CD4-positive, alpha-beta T cell (primary cell): Measurements from ENCODE around the gene ZFP90. TPM values are rescaled to one million over a fixed set of nuclear protein-coding genes. Genes with fewer than 3 reads are reported as not detected.

Experiments
- ATAC-seq: fragments of 200-7000 bp; cut with Tn5 transposase; one replicate; pipeline ENCODE4 v1.10.0; 2022; ENCODE audit warnings: mild to moderate bottlenecking; ENCODE audit not compliant: poor library complexity
- CTCF ChIA-PET: fragments of 350-600 bp; sonication (Branson Sonifier 250); formaldehyde crosslinking; loops from one replicate; lab custom pipeline; 2021; ENCODE audit warnings: antibody characterized with exemption, inconsistent platforms; lab: Charles Lee
- POLR2A ChIA-PET: fragments of 350-600 bp; sonication (Branson Sonifier 250); formaldehyde crosslinking; loops from one replicate; lab custom pipeline; 2021; ENCODE audit warnings: antibody characterized with exemption, inconsistent platforms; lab: Charles Lee
- DNase-seq, 14 experiments: peaks; one replicate each; pipeline ENCODE4 v3.0.0-alpha.2; 2013 to 2020; ENCODE audit warnings: mixed read lengths in 2 of 14
- H3K27ac ChIP-seq, 2 donors: one replicate each; pipeline versions ENCODE4 v1.5.1 to v1.7.0; 2013; ENCODE audit warnings: low read length in 2 of 2, low read depth in 1 of 2, mild to moderate bottlenecking in 1 of 2
- H3K27me3 ChIP-seq, 2 experiments: 1 replicate in 1 of 2; 2 replicates in 1 of 2; pipeline versions ENCODE4 v1.6.1 to v1.7.0; 2013; ENCODE audit warnings: low read length in 2 of 2, control low read depth in 1 of 2, mild to moderate bottlenecking in 1 of 2, moderate library complexity in 1 of 2; ENCODE audit not compliant: insufficient read depth in 2 of 2, control insufficient read depth in 1 of 2
- H3K36me3 ChIP-seq: one replicate; pipeline ENCODE4 v1.6.1; 2013; ENCODE audit warnings: low read length, control low read depth; ENCODE audit not compliant: insufficient read depth
- H3K4me1 ChIP-seq: one replicate; pipeline ENCODE4 v1.6.1; 2013; ENCODE audit warnings: low read length, control low read depth; ENCODE audit not compliant: insufficient read depth
- H3K4me3 ChIP-seq: one replicate; pipeline ENCODE4 v1.5.1; 2013; ENCODE audit warnings: mild to moderate bottlenecking, low read length, moderate library complexity
- H3K9me3 ChIP-seq, 2 experiments: 1 replicate in 1 of 2; 2 replicates in 1 of 2; pipeline versions ENCODE4 v1.6.1 to v1.7.0; 2013; ENCODE audit warnings: low read length in 2 of 2, mild to moderate bottlenecking in 2 of 2, control low read depth in 1 of 2, moderate library complexity in 1 of 2; ENCODE audit not compliant: control insufficient read depth in 1 of 2, insufficient read depth in 1 of 2
- H3K27ac Mint-ChIP-seq: one replicate; pipeline ENCODE4 v1.8.0; 2020; ENCODE audit warnings: mixed read lengths
- H3K27me3 Mint-ChIP-seq: one replicate; pipeline ENCODE4 v1.8.0; 2021; ENCODE audit warnings: mixed read lengths
- H3K36me3 Mint-ChIP-seq: one replicate; pipeline ENCODE4 v1.8.0; 2021; ENCODE audit warnings: low read depth, mixed read lengths
- H3K4me1 Mint-ChIP-seq: one replicate; pipeline ENCODE4 v1.8.0; 2021; ENCODE audit warnings: low read depth, mixed read lengths
- H3K4me3 Mint-ChIP-seq: one replicate; pipeline ENCODE4 v1.8.0; 2020; ENCODE audit warnings: mild to moderate bottlenecking, mixed read lengths
- H3K9me3 Mint-ChIP-seq: one replicate; pipeline ENCODE4 v1.8.0; 2020; ENCODE audit warnings: mixed read lengths
- CTCF ChIP-seq: fragments of 200-600 bp; IDR thresholded peaks from one replicate; pipeline ENCODE4 v1.8.0; 2022; ENCODE audit warnings: antibody characterized with exemption, mild to moderate bottlenecking
- intact Hi-C, 2 experiments: fragments of 100-400 bp; cut with DNase I in 1 of 2; cut with micrococcal nuclease in 1 of 2; formaldehyde crosslinking; loops; one replicate each; pipeline versions ENCODE4 v1.15.1 to v1.9.0; 2023 to 2025; cut with DNase I, micrococcal nuclease
- total RNA-seq, 174 experiments: library from RNA in 2 of 174; stranded (reverse) in 2 of 174; gene quantifications; one replicate each; pipeline ENCODE4 v1.2.3 and lab custom pipeline; 2021 to 2026

The ZFP90 gene
- total RNA-seq, 2 experiments from 2014 or later, result 23.3 to 24.3 TPM

- no peak overlapping the region for H3K27ac ChIP-seq
- no peak for DNase-seq
- Mint-ChIP-seq H3K4me3 (no peak overlapping the region), H3K4me1 (no peaks in the 10 kb centered on the region), H3K27me3 (no peaks in the 10 kb centered on the region), H3K27ac (no peak overlapping the region), H3K9me3 (no peaks in the 10 kb centered on the region), H3K36me3 (no peaks in the 10 kb centered on the region)
- H3K27me3 ChIP-seq, result no peaks in the 10 kb centered on the region
- intact Hi-C loops, result no loop called here
- no peak for TF ChIP-seq CTCF
- H3K4me1 ChIP-seq, result peaks cover 7% of the 10 kb centered on the region
- CTCF ChIA-PET, result interaction anchor here (0.5 kb wide), 1 partner anchor 110 kb away, joined by 3 read pairs; no protein-coding TSS in a partner anchor
- H3K4me3 ChIP-seq, result no peak overlapping the region
- H3K36me3 ChIP-seq, result no peaks in the 10 kb centered on the region
- ATAC-seq, result no peak
- POLR2A ChIA-PET, result no interaction called here
- no peaks in the 10 kb centered on the region for H3K9me3 ChIP-seq
Observed at GRCh38 chr16:68508013-68508412, 31.1 kb upstream of the ZFP90 start.

- Mint-ChIP-seq H3K27me3 (no peaks in the 10 kb centered on the region), H3K36me3 (no peaks in the 10 kb centered on the region), H3K27ac (no peak overlapping the region), H3K4me1 (no peaks in the 10 kb centered on the region), H3K9me3 (no peaks in the 10 kb centered on the region), H3K4me3 (no peak overlapping the region)
- H3K4me3 ChIP-seq, result no peak overlapping the region
- no peaks in the 10 kb centered on the region for H3K27me3 ChIP-seq
- no peak overlapping the region for H3K27ac ChIP-seq
- intact Hi-C loops, result no loop called here
- ChIA-PET POLR2A (no interaction called here), CTCF (no interaction called here)
- no peak for TF ChIP-seq CTCF
- DNase-seq, result no peak
- H3K36me3 ChIP-seq, result no peaks in the 10 kb centered on the region
- H3K4me1 ChIP-seq, result peaks cover 7% of the 10 kb centered on the region
- no peak for ATAC-seq
- H3K9me3 ChIP-seq, result no peaks in the 10 kb centered on the region
Observed at GRCh38 chr16:68508641-68509240, 30.4 kb upstream of the ZFP90 start.

GRCh38 chr16:68509381-68509780 is 29.7 kb upstream of the ZFP90 start:
- POLR2A ChIA-PET, result interaction anchor here (1.2 to 3.1 kb wide), 2 partner anchors 109 to 113 kb away, joined by 3 to 15 read pairs; no protein-coding TSS in a partner anchor
- H3K9me3 Mint-ChIP-seq, result no peaks in the 10 kb centered on the region
- no peak for TF ChIP-seq CTCF

More at GRCh38 chr16:68509381-68509780, 29.7 kb upstream of the ZFP90 start:
- Histone ChIP-seq H3K4me1 (peaks cover 7% of the 10 kb centered on the region), H3K27me3 (no peaks in the 10 kb centered on the region), H3K36me3 (no peaks in the 10 kb centered on the region), H3K27ac (no peak overlapping the region), H3K4me3 (no peak overlapping the region), H3K9me3 (no peaks in the 10 kb centered on the region)
- no peaks in the 10 kb centered on the region for H3K36me3 Mint-ChIP-seq
- H3K4me3 Mint-ChIP-seq, result no peak overlapping the region
- H3K27me3 Mint-ChIP-seq, result no peaks in the 10 kb centered on the region
- no peak for DNase-seq
- H3K4me1 Mint-ChIP-seq, result no peaks in the 10 kb centered on the region
- intact Hi-C loops, result no loop called here
- H3K27ac Mint-ChIP-seq, result no peak overlapping the region
- CTCF ChIA-PET, result interaction anchor here (0.8 to 3.0 kb wide), 5 partner anchors 9 to 246 kb away, joined by 3 to 77 read pairs (median 5); partner anchors contain the start of gene SLC7A6
- ATAC-seq, result no peak
